NOMO-1 (cell line): ENCODE results near the gene RCOR3.
A peak's percentile ranks its signal among the peaks of the same experiment; 100 is the strongest.
"Not testable (repeated sequence)": the region's sequence is repeated elsewhere in the genome, so short reads cannot be mapped to it uniquely, and the experiment has no call there.

Experiments used
- DNase-seq, 2 experiments: peaks; one replicate each; lab custom pipeline; 2025; ENCODE audit not compliant: unreplicated experiment in 2 of 2; lab: John Stamatoyannopoulos, UW

The RCOR3 gene

GRCh38 chr1:211337430-211338223, 78.5 kb downstream of the RCOR3 start:
- DNase-seq = no peak

- DNase-seq = no peak
These were observed 79.1 kb downstream of the RCOR3 start for GRCh38 chr1:211338224-211338620.

- DNase-seq = no peak
These were observed 80.5 kb downstream of the RCOR3 start for GRCh38 chr1:211339631-211340041.

GRCh38 chr1:211340622-211341507, 81.7 kb downstream of the RCOR3 start:
- no peak for DNase-seq

- no peak for DNase-seq
These were observed 82.8 kb downstream of the RCOR3 start for GRCh38 chr1:211341999-211342398.

GRCh38 chr1:211343607-211344006, 84.4 kb downstream of the RCOR3 start:
- DNase-seq = no peak

- no peak for DNase-seq
These were observed 85.0 kb downstream of the RCOR3 start for GRCh38 chr1:211344152-211344618.

- DNase-seq = no peak
These were observed 86.6 kb downstream of the RCOR3 start for GRCh38 chr1:211345719-211346118.

GRCh38 chr1:211347077-211347844, 88.1 kb downstream of the RCOR3 start:
- no peak for DNase-seq

- DNase-seq = no peak
These were observed 89.4 kb downstream of the RCOR3 start for GRCh38 chr1:211348547-211348946.

- no peak for DNase-seq
These were observed 90.6 kb downstream of the RCOR3 start for GRCh38 chr1:211349741-211350140.

- DNase-seq = not testable (repeated sequence)
These were observed 92.9 kb downstream of the RCOR3 start for GRCh38 chr1:211352055-211352454.

GRCh38 chr1:211352465-211352864, 93.3 kb downstream of the RCOR3 start:
- no peak for DNase-seq

- DNase-seq = peak in 1 of 2 experiments; percentile 7
These were observed 93.9 kb downstream of the RCOR3 start for GRCh38 chr1:211352985-211353515.

- DNase-seq = no peak
These were observed 94.5 kb downstream of the RCOR3 start for GRCh38 chr1:211353562-211354212.

GRCh38 chr1:211355873-211356272, 96.7 kb downstream of the RCOR3 start:
- DNase-seq = no peak

- no peak for DNase-seq
These were observed 97.7 kb downstream of the RCOR3 start for GRCh38 chr1:211356723-211357407.

GRCh38 chr1:211358685-211359084, 99.5 kb downstream of the RCOR3 start:
- no peak for DNase-seq

GRCh38 chr1:211359876-211360275, 100.7 kb downstream of the RCOR3 start:
- DNase-seq = no peak

- no peak for DNase-seq
These were observed 102.0 kb downstream of the RCOR3 start for GRCh38 chr1:211361202-211361601.
